GM21619 (cell line): ENCODE measurements around the gene VPS39.

ENCODE experiments used
- ATAC-seq: cut with Tn5 transposase; IDR thresholded peaks from one replicate; pipeline ENCODE4 v1.9.1; 2021; ENCODE audit not compliant: unreplicated experiment

VPS39 gene

DNA sequence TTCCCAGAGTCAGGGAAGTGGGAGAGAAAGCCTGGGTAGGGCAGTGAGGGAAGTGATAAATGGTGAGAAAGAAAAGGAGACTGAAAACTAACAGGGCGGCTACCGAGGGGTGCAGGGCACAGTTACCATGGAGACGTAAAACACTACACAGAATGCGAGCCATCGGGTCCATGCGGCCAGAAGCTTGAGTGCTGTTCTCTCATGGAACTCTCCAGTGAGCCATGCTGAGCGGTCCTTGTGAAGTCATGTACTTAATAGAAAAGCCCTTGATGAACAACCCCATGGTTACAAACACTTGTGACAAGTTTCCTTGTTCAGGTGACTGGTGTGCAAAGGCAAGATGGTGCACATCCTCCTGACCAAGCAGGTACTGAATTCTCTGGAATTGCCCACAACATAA is 48.0 kb downstream of the VPS39 start:
- no peak for ATAC-seq

GRCh38 chr15:42159381-42160015 is 48.6 kb downstream of the VPS39 start:
- ATAC-seq, result no peak

DNA sequence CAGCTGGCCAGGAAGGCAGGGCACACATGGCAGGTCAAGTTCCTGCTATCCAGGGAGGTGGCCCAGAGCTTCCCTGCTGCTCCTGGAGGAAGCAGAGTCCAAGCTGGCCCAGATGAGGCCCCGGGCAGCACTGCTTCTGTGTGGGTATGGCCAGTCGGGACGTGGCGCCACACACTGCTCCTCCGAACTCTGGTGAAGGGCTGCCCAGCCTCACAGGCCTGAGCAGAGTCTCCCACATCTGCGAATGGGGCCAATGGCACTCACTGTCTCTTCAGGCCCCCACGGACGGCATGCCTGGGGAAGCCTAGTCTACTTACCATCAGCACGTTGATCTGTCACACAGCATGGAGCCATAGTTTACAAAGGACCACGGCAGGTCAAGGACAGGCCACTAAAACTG is 49.2 kb downstream of the VPS39 start:
- no peak for ATAC-seq

- no peak for ATAC-seq
These were observed 49.9 kb downstream of the VPS39 start for GRCh38 chr15:42157981-42158765.

GRCh38 chr15:42157381-42157780 is 50.7 kb downstream of the VPS39 start:
- no peak for ATAC-seq

- ATAC-seq, result no peak
These were observed 51.7 kb downstream of the VPS39 start, which contains the start of gene PLA2G4F for GRCh38 chr15:42156243-42156922. PLA2G4F (minus strand) TSS chr15:42156636; CDS start chr15:42156549, 87 bp downstream.

DNA sequence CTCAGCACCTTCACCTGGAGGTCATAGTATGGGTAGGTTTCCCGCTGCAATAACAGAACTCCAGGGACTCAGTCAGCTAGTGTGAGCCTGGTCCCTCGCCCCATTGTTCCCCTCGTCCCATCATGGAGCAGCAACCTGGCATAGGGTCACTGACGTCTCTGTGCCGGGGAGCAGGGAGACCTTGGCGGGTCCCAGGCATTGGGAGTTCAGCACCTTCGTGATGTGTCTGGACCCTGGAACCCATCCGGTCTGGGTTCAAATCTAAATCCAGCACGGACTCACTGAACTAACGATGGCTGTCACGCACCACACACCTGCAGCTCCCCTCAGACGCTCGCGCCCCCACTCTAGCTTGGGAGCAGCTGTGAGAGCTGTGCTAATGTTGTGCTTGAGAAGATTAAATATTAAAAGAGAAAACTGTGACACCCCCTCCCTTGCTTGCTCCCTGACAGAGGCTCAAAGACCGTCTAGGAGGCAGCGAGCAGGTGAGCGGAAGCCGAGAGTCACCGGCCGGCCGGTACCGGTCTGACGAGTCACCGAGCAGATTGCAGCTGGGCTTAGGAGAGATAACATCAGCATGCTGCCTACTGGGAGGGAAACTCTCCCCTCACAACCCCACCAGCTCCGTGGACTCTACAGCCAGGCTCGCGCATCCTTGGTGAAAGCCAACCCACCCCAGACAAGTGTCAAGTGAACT is 52.4 kb downstream of the VPS39 start:
- no peak for ATAC-seq

GRCh38 chr15:42154956-42155355 is 53.1 kb downstream of the VPS39 start:
- ATAC-seq, result no peak

GRCh38 chr15:42154212-42154941 is 53.7 kb downstream of the VPS39 start:
- ATAC-seq, result no peak

DNA sequence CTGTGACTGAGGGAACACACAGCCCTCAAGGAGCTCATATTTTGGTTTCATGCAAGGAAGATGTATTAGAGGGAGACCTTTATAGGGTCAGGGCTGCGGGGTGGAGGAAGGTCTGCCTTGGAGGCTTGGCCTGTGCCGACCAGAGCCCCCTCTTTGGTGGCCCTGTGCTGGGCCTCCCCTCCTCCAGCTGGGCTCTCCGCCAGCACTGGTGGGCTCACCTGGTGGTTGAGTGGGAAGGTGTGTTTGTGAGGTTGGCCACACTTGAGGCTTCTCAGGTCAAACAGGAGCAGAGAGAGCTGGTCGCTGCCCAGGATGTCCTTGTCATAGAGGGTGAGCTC is 54.3 kb downstream of the VPS39 start:
- ATAC-seq, result no peak

- no peak for ATAC-seq
These were observed 55.0 kb downstream of the VPS39 start for GRCh38 chr15:42152921-42153698.

GRCh38 chr15:42152196-42152920 is 55.7 kb downstream of the VPS39 start:
- no peak for ATAC-seq

DNA sequence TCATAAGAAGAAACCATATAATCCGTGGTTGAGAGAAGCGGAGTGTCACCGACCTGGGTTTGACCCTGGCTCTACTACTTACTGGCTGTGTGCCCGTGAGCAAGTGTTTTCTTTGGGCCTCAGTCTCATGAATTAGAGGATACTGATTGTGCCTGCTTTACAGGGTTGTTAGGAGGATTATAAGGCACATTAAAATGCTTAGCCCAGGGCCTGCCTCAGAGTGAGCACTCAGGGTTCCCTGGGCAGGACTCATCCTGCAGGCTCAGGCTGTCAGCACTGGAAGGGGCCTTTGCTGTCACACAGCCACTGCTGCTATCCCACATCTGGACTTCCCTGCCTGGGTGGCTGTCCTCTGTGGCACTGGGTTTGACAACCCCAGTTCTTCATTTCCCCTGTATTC is 56.4 kb downstream of the VPS39 start:
- ATAC-seq, result no peak

DNA sequence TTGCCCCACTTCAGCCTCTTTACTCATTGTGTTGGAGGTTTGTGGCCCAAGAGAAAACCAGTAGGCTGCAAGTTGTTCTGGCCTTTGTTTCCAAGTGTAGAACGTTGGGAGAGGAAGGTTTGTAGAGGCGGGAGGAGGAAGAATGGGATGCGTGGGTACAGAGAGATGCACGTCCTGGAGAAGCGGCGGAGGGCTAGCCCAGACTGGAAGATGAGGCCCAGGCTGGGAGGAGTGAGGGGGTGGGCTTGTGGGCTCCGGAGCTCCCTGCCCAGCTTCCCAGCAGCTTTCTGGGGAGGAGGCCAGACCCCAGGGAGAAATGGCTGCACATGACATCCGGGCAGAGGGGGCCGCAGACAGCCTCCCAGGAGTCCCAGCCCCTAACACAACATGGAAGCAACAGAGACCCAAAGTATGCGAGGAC is 57.0 kb downstream of the VPS39 start:
- no peak for ATAC-seq

DNA sequence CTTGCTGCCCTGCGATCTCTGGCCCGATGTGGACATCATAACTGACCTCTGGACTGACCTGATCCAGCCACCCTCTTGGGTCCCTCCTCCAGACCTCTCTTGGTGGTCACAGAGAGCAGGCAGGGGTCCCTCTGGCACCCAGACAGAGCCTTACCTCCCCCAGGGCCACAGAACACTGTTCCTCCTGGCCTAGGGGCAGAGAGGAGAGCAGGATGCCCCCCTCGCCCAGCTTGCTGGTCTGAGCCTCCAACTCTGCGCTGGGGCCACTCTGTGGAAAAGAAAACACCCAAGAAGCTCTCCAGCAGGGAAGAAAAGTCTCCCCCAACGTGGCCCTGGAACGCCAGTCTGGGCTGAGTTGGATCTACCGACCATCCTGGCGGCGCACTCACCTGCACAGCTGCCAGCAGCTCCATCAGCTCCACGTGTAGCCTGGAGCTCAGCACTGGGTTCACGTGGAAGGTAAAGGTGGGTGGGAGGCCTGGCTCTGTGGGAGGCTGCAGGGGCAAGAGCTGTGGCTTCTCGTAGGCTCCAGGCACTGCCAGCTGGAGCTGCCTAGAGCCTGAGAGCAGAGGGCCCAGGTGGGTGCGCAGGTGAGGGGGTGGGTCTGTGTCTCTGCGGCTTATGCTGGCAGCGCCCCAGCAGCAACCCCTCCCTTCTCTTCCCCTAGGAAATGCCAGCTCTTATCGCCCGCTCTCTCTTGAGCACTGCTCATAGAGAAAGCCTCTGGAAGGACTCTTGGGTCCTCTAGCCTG is 57.7 kb downstream of the VPS39 start:
- ATAC-seq, result no peak

GRCh38 chr15:42149493-42150218 is 58.4 kb downstream of the VPS39 start:
- ATAC-seq, result no peak

DNA sequence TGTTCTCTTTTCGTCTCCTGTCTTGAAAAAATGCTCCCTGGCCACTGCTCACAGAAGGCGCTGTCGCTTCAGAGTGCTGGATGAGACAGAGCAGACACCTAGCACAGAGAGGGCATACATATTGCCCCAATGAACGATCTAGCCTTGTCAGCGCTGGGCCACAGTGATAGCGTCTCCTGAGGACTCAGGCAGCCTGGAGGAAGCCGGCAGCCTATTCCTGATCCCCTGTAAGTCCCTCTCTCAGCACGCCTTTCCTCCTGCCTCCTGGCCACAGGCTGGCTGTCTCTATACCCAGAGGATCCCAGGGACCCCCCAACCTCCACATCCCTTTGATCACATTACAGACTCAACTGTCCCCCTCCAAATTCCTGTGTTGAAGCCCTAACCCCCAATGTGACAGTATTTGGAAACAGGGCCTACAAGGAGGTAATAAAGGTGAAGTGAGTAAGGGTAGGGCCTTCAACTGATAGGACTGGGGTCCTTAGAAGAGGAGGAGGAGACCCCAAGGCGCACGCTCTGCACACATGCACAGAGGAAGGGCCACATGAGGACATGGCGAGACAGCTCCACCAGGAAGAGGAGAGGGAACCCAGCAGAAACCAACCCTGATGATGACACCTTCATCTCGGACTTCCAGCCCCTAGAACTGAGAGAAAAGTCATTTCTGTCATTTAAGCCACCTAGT is 59.2 kb downstream of the VPS39 start:
- ATAC-seq, result no peak

GRCh38 chr15:42147431-42147735 is 60.7 kb downstream of the VPS39 start:
- no peak for ATAC-seq
